PC-3 (cell line): Measurements from ENCODE around the gene OR14A16. TPM values are rescaled to one million over a fixed set of nuclear protein-coding genes. Genes with fewer than 3 reads are reported as not detected.

ENCODE experiments used
- ATAC-seq: fragments of 200-7000 bp; cut with Tn5 transposase; 2 replicates; pipeline ENCODE4 v1.9.1; 2020; ENCODE audit warnings: mild to moderate bottlenecking, moderate library complexity
- BruUV-seq: library from RNA; stranded (reverse); fragments of 400-500 nt; replicated peaks from 2 replicates; lab custom pipeline; 2021; lab: Mats Ljungman, UMichigan
- CTCF ChIA-PET: fragments of 300-600 bp; sonication (Branson Sonifier 250); formaldehyde crosslinking; loops from one replicate; lab custom pipeline; 2022; ENCODE audit warnings: antibody characterized with exemption; lab: Charles Lee
- POLR2A ChIA-PET: fragments of 300-600 bp; sonication (Branson Sonifier 250); formaldehyde crosslinking; loops from one replicate; lab custom pipeline; 2022; ENCODE audit warnings: antibody characterized with exemption; ENCODE audit not compliant: unreplicated experiment; lab: Charles Lee
- DNase-seq: peaks from one replicate; pipeline ENCODE4 v3.0.0-alpha.2; 2015
- H2AFZ ChIP-seq: fragments of 300-600 bp; sonication (generic); 2 replicates; pipeline ENCODE4 v1.6.0; 2016; ENCODE audit warnings: antibody characterized with exemption, low read length
- H3F3A ChIP-seq: fragments of 300-600 bp; sonication (generic); one replicate; pipeline ENCODE4 v1.6.0; 2017; ENCODE audit warnings: antibody characterized with exemption, low read length, control low read depth, mild to moderate bottlenecking; ENCODE audit not compliant: unreplicated experiment
- H3K27ac ChIP-seq: fragments of 300-600 bp; sonication (generic); 2 replicates; pipeline ENCODE4 v1.5.1; 2016; ENCODE audit warnings: mild to moderate bottlenecking, low read length
- H3K27me3 ChIP-seq: fragments of 300-600 bp; sonication (generic); 2 replicates; pipeline ENCODE4 v1.6.1; 2016; ENCODE audit warnings: low read length, mixed read lengths
- H3K36me3 ChIP-seq: fragments of 300-600 bp; sonication (generic); 2 replicates; pipeline ENCODE4 v1.6.1; 2016; ENCODE audit warnings: low read depth, mixed run types, low read length, mixed read lengths
- H3K4me1 ChIP-seq: fragments of 300-600 bp; sonication (generic); 2 replicates; pipeline ENCODE4 v1.5.1; 2016; ENCODE audit warnings: low read length; ENCODE audit not compliant: insufficient read depth
- H3K4me2 ChIP-seq: fragments of 300-600 bp; sonication (generic); 2 replicates; pipeline ENCODE4 v1.6.0; 2016; ENCODE audit warnings: low read length
- H3K4me3 ChIP-seq: fragments of 300-600 bp; sonication (generic); 2 replicates; pipeline ENCODE4 v1.5.1; 2016; ENCODE audit warnings: mild to moderate bottlenecking, low read length, mixed read lengths
- H3K79me2 ChIP-seq: fragments of 300-600 bp; sonication (generic); 2 replicates; pipeline ENCODE4 v1.6.1; 2017; ENCODE audit warnings: low read length, mixed read lengths
- H3K9ac ChIP-seq: fragments of 300-600 bp; sonication (generic); 2 replicates; pipeline ENCODE4 v1.6.0; 2016; ENCODE audit warnings: mild to moderate bottlenecking, low read length
- H3K9me2 ChIP-seq: fragments of 300-600 bp; sonication (generic); replicated peaks from 2 replicates; pipeline ENCODE4 v1.6.1; 2016; ENCODE audit warnings: mixed run types, low read length, mixed read lengths
- H3K9me3 ChIP-seq: fragments of 300-600 bp; sonication (generic); 2 replicates; pipeline ENCODE4 v1.6.1; 2016; ENCODE audit warnings: low read length, mixed read lengths
- H4K20me1 ChIP-seq: fragments of 300-600 bp; sonication (generic); 2 replicates; pipeline ENCODE4 v1.6.1; 2016; ENCODE audit warnings: low read length, mixed read lengths
- EZH2 ChIP-seq: fragments of 300-600 bp; sonication (generic); IDR thresholded peaks from one replicate; pipeline ENCODE4 v1.6.1; 2017; ENCODE audit warnings: antibody characterized with exemption, mild to moderate bottlenecking, low read length; ENCODE audit not compliant: unreplicated experiment
- EZH2phosphoT487 ChIP-seq: fragments of 300-600 bp; sonication (generic); IDR thresholded peaks from 2 replicates; pipeline ENCODE4 v1.6.1; 2018; ENCODE audit warnings: mild to moderate bottlenecking, antibody characterized with exemption, low read length, borderline replicate concordance
- intact Hi-C: fragments of 100-400 bp; cut with micrococcal nuclease; formaldehyde crosslinking; loops from 2 replicates; pipeline ENCODE4 v1.9.0; 2023
- total RNA-seq: library from RNA; depleted of rRNA; stranded (reverse); fragments of >200 nt; gene quantifications from 2 replicates; pipeline ENCODE4 v1.2.3, GENCODE V29; 2014; rRNA removed
- TF ChIP-seq, protein P1 (sequence below): fragments of 300-600 bp; sonication (generic); conservative IDR thresholded peaks from 2 replicates; pipeline ENCODE4 v1.5.1; 2017; ENCODE audit warnings: antibody characterized with exemption, low read depth, mild to moderate bottlenecking, low read length

OR14A16 gene
- total RNA-seq, 1 experiment from 2014 or later = not detected

DNA sequence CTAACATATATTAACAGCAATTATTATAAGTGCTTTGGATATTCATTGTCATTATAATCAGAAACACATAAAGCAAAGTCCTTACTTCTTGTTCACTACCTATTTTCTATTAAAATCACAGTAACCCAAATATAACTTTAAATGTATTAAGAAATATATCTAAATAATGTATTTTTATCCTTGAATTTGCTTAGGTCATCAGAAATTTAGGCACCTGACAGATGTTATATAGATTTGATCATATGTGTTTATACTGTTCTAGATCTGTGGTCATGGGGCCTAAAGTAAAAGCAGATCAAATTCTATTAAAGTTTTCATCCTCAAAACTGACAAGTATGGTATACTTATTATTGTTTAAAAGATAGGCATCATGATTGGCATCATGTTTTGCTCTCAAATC is 54.3 kb downstream of the OR14A16 start:
- Histone ChIP-seq H2AFZ (no peak overlapping the region), H3K79me2 (no peaks in the 10 kb centered on the region), H3K27ac (no peak overlapping the region), H3K9me3 (no peaks in the 10 kb centered on the region), H3K4me3 (no peak overlapping the region), H3F3A (no peaks in the 10 kb centered on the region), H3K4me1 (no peaks in the 10 kb centered on the region), H3K9me2 (no peaks in the 10 kb centered on the region), H4K20me1 (no peaks in the 10 kb centered on the region), H3K4me2 (no peak overlapping the region), H3K9ac (no peak overlapping the region), H3K27me3 (0 out of 2 replicates have a peak, but pooled peaks cover 4% of the 10 kb centered on the region), H3K36me3 (no peaks in the 10 kb centered on the region)
- no TSS peak for BruUV-seq
- ATAC-seq (no peak), DNase-seq (no peak)
- intact Hi-C loops = no loop called here
- TF ChIP-seq EZH2phosphoT487 = no peak
- no peak for TF ChIP-seq EZH2
- TF ChIP-seq, protein P1, sequence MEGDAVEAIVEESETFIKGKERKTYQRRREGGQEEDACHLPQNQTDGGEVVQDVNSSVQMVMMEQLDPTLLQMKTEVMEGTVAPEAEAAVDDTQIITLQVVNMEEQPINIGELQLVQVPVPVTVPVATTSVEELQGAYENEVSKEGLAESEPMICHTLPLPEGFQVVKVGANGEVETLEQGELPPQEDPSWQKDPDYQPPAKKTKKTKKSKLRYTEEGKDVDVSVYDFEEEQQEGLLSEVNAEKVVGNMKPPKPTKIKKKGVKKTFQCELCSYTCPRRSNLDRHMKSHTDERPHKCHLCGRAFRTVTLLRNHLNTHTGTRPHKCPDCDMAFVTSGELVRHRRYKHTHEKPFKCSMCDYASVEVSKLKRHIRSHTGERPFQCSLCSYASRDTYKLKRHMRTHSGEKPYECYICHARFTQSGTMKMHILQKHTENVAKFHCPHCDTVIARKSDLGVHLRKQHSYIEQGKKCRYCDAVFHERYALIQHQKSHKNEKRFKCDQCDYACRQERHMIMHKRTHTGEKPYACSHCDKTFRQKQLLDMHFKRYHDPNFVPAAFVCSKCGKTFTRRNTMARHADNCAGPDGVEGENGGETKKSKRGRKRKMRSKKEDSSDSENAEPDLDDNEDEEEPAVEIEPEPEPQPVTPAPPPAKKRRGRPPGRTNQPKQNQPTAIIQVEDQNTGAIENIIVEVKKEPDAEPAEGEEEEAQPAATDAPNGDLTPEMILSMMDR = no peak
- CTCF ChIA-PET = no interaction called here
- POLR2A ChIA-PET = no interaction called here

Other genes starting within 250 kb of the OR14A16 start
- gene OR2G2, start 235.8 kb downstream of the OR14A16 start, total RNA-seq = not detected in 2 replicates
- not detected in 2 replicates for gene OR2G3, start 218.5 kb downstream of the OR14A16 start, total RNA-seq
- not detected in 2 replicates for gene OR13G1, start 144.4 kb downstream of the OR14A16 start, total RNA-seq
- gene OR6F1, start 107.5 kb downstream of the OR14A16 start, total RNA-seq = not detected in 2 replicates
- gene OR14K1, start 85.5 kb downstream of the OR14A16 start, total RNA-seq = not detected in 2 replicates
- gene OR14A2, start 76.0 kb downstream of the OR14A16 start, total RNA-seq = not detected in 2 replicates
- gene OR1C1, start 63.6 kb downstream of the OR14A16 start, total RNA-seq = not detected in 2 replicates
- gene OR11L1, start 17.8 kb upstream of the OR14A16 start, total RNA-seq = not detected in 2 replicates
- gene TRIM58, start 33.1 kb upstream of the OR14A16 start, total RNA-seq = 22.7 and 46.9 TPM in 2 replicates
- gene OR2W3, start 71.5 kb upstream of the OR14A16 start, total RNA-seq = 4.5 and 9.4 TPM in 2 replicates
- 0.26 TPM in 1 of 2 replicates, not detected in the other for gene OR2T8, start 96.1 kb upstream of the OR14A16 start, total RNA-seq
- not detected in 2 replicates for gene OR2AJ1, start 100.8 kb upstream of the OR14A16 start, total RNA-seq
- not detected in 2 replicates for gene OR2L8, start 124.7 kb upstream of the OR14A16 start, total RNA-seq
- 0.11 TPM in 1 of 2 replicates, not detected in the other for gene OR2AK2, start 141.1 kb upstream of the OR14A16 start, total RNA-seq
- 0.07 and 0.35 TPM in 2 replicates for gene OR2L5, start 189.5 kb upstream of the OR14A16 start, total RNA-seq
- 0.06 TPM in 1 of 2 replicates, not detected in the other for gene OR2L2, start 206.0 kb upstream of the OR14A16 start, total RNA-seq
- 0.15 TPM in 1 of 2 replicates, not detected in the other for gene OR2L3, start 222.7 kb upstream of the OR14A16 start, total RNA-seq